Osteoblast (primary cell): ENCODE data around the gene VAV3. TPM values are rescaled to one million over a fixed set of nuclear protein-coding genes. Genes with fewer than 3 reads are reported as not detected.
A peak's percentile ranks its signal among the peaks of the same experiment; 100 is the strongest.

ENCODE experiments used
- DNase-seq: peaks from one replicate; pipeline ENCODE4 v3.0.0; 2011; ENCODE audit warnings: low spot score, mixed read lengths; ENCODE audit not compliant: insufficient read length; ENCODE audit errors: missing footprints
- H2AFZ ChIP-seq: 2 replicates; pipeline ENCODE4 v1.6.0; 2011; ENCODE audit warnings: mild to moderate bottlenecking, low read length
- H3K27ac ChIP-seq: 2 replicates; pipeline ENCODE4 v1.5.1; 2011; ENCODE audit warnings: mild to moderate bottlenecking, low read depth, low read length, moderate library complexity
- H3K27me3 ChIP-seq: 2 replicates; pipeline ENCODE4 v1.6.0; 2012; ENCODE audit warnings: mild to moderate bottlenecking, control low read depth, inconsistent platforms, low read length, moderate library complexity; ENCODE audit not compliant: insufficient read depth
- H3K36me3 ChIP-seq: 2 replicates; pipeline ENCODE4 v1.5.1; 2011; ENCODE audit warnings: mild to moderate bottlenecking, low read length, control low read depth, moderate library complexity; ENCODE audit not compliant: insufficient read depth
- H3K4me1 ChIP-seq: 2 replicates; pipeline ENCODE4 v1.5.1; 2011; ENCODE audit warnings: mild to moderate bottlenecking, low read length, control low read depth, moderate library complexity; ENCODE audit not compliant: insufficient read depth
- H3K4me2 ChIP-seq: 2 replicates; pipeline ENCODE4 v1.6.0; 2011; ENCODE audit warnings: mild to moderate bottlenecking, low read length; ENCODE audit not compliant: insufficient read depth
- H3K4me3 ChIP-seq: fragments of 200-600 bp; sonication (generic); 3 replicates; pipeline ENCODE4 v1.5.1; 2012; ENCODE audit warnings: mild to moderate bottlenecking, low read length, inconsistent platforms; ENCODE audit not compliant: insufficient read depth
- H3K79me2 ChIP-seq: 2 replicates; pipeline ENCODE4 v1.6.0; 2012; ENCODE audit warnings: mild to moderate bottlenecking, low read length, control low read depth, inconsistent platforms; ENCODE audit not compliant: insufficient read depth
- H3K9me3 ChIP-seq: 2 replicates; pipeline ENCODE4 v1.5.1; 2011; ENCODE audit warnings: low read depth, low read length, control low read depth
- H4K20me1 ChIP-seq: 2 replicates; pipeline ENCODE4 v1.6.0; 2012; ENCODE audit warnings: mild to moderate bottlenecking, low read length, control low read depth; ENCODE audit not compliant: insufficient read depth
- CTCF ChIP-seq: IDR thresholded peaks from 2 replicates; pipeline ENCODE4 v1.5.1; 2011; ENCODE audit warnings: mild to moderate bottlenecking, low read depth, low read length, moderate library complexity; ENCODE audit errors: extremely low read depth
- total RNA-seq: library from RNA; depleted of rRNA; stranded (reverse); fragments of >200 nt; gene quantifications from 2 replicates; pipeline ENCODE4 v1.2.3, GENCODE V29; 2012

The VAV3 gene
- total RNA-seq, 1 donor = 0.72 TPM

GRCh38 chr1:107975851-107976250, 10.9 kb upstream of the VAV3 start:
- no peak overlapping the region for H3K4me3 ChIP-seq
- H3K27ac ChIP-seq = no peak overlapping the region

GRCh38 chr1:107974090-107974489, 9.1 kb upstream of the VAV3 start:
- no peaks in the 10 kb centered on the region for H3K36me3 ChIP-seq
- no peak for TF ChIP-seq CTCF

More at GRCh38 chr1:107975851-107976250, 10.9 kb upstream of the VAV3 start:
- Histone ChIP-seq H3K27me3 (peaks cover 4% of the 10 kb centered on the region), H3K79me2 (no peaks in the 10 kb centered on the region), H3K4me1 (peaks cover 4% of the 10 kb centered on the region), H2AFZ (no peak overlapping the region), H4K20me1 (no peaks in the 10 kb centered on the region), H3K4me2 (no peak overlapping the region), H3K36me3 (no peaks in the 10 kb centered on the region), H3K9me3 (no peaks in the 10 kb centered on the region)
- TF ChIP-seq CTCF = no peak
- DNase-seq = no peak

GRCh38 chr1:107972391-107973180, 7.6 kb upstream of the VAV3 start:
- no peak for DNase-seq
- no peak overlapping the region for H2AFZ ChIP-seq
- no peaks in the 10 kb centered on the region for H4K20me1 ChIP-seq
- no peak overlapping the region for H3K4me3 ChIP-seq
- no peaks in the 10 kb centered on the region for H3K9me3 ChIP-seq
- TF ChIP-seq CTCF = no peak
- H3K4me2 ChIP-seq = no peak overlapping the region
- no peak overlapping the region for H3K27ac ChIP-seq
- no peaks in the 10 kb centered on the region for H3K36me3 ChIP-seq
- peaks cover 4% of the 10 kb centered on the region for H3K4me1 ChIP-seq
- no peaks in the 10 kb centered on the region for H3K79me2 ChIP-seq
- H3K27me3 ChIP-seq = peaks cover 4% of the 10 kb centered on the region

More at GRCh38 chr1:107974090-107974489, 9.1 kb upstream of the VAV3 start:
- H3K4me2 ChIP-seq = no peak overlapping the region
- no peak overlapping the region for H3K27ac ChIP-seq
- no peaks in the 10 kb centered on the region for H3K9me3 ChIP-seq
- H4K20me1 ChIP-seq = no peaks in the 10 kb centered on the region
- H3K4me3 ChIP-seq = no peak overlapping the region
- peaks cover 4% of the 10 kb centered on the region for H3K4me1 ChIP-seq
- no peak for DNase-seq
- H3K79me2 ChIP-seq = no peaks in the 10 kb centered on the region
- H2AFZ ChIP-seq = no peak overlapping the region
- H3K27me3 ChIP-seq = peaks cover 4% of the 10 kb centered on the region

- peak; percentile 55 for DNase-seq
- no peaks in the 10 kb centered on the region for H3K79me2 ChIP-seq
- no peak overlapping the region for H2AFZ ChIP-seq
- H3K36me3 ChIP-seq = no peaks in the 10 kb centered on the region
- no peaks in the 10 kb centered on the region for H4K20me1 ChIP-seq
- H3K4me1 ChIP-seq = peaks cover 5% of the 10 kb centered on the region
- H3K27me3 ChIP-seq = peaks cover 30% of the 10 kb centered on the region
- H3K9me3 ChIP-seq = no peaks in the 10 kb centered on the region
- no peak overlapping the region for H3K4me2 ChIP-seq
- no peak for TF ChIP-seq CTCF
- H3K4me3 ChIP-seq = no peak overlapping the region
- no peak overlapping the region for H3K27ac ChIP-seq
These were observed 1.6 kb upstream of the VAV3 start for GRCh38 chr1:107966550-107966949.
